ENCODE results near the gene CUL2. TPM values are rescaled to one million over a fixed set of nuclear protein-coding genes. Genes with fewer than 3 reads are reported as not detected.

The CUL2 gene
- total and polyA plus RNA-seq, 2 of the 4 experiments (the other 2 are of a cell fraction): 18.9 to 36.6 TPM

DNA sequence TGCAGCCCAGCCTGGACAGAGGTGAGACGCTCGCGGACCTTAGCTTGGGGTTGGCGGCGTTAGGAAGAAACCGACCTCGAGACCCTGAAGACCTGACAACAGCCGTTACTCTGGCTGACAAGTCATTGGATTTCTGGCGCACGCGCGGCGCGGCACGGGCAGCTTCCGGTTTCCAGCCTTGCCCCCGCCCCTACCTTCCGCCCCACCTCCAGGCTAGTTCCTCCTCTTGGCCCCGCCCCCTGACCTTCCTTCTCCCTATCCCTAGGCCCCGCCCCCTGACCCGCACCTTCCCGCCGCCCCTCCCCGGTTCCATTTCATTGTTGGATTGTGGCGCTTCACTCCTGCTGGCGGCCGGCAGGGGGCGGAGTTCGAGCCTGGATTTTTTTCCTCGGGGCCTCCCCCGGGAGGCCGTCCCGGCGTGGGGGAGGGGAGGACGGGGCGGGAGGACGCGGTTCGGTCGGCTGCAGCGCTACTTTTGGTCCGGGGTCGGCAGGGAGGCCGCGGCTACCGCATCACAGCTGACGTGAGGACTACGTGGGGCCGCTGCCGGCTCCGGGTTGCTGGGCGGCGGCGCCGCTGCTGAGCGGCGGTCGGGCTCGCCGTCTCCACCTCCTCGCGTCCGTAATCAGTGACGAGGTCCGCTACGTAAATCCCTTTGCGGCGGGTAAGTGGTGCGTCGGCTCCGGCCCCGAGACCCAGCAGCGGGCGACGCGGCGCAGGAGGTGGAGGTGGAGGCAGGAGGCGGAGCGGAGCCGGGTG is 36.6 kb upstream of the CUL2 start, which contains the start of gene CREM (continued):
- TF ChIP-seq, protein P1, sequence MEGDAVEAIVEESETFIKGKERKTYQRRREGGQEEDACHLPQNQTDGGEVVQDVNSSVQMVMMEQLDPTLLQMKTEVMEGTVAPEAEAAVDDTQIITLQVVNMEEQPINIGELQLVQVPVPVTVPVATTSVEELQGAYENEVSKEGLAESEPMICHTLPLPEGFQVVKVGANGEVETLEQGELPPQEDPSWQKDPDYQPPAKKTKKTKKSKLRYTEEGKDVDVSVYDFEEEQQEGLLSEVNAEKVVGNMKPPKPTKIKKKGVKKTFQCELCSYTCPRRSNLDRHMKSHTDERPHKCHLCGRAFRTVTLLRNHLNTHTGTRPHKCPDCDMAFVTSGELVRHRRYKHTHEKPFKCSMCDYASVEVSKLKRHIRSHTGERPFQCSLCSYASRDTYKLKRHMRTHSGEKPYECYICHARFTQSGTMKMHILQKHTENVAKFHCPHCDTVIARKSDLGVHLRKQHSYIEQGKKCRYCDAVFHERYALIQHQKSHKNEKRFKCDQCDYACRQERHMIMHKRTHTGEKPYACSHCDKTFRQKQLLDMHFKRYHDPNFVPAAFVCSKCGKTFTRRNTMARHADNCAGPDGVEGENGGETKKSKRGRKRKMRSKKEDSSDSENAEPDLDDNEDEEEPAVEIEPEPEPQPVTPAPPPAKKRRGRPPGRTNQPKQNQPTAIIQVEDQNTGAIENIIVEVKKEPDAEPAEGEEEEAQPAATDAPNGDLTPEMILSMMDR (conservative IDR thresholded peaks at IDR 0.05; ENCODE audit: low read depth, low read length): peak; percentile 78
- peak; percentile 58 for TF ChIP-seq SMC3 (IDR thresholded peaks at IDR 0.05; ENCODE audit: low read depth, low read length)
- TF ChIP-seq, protein P2, sequence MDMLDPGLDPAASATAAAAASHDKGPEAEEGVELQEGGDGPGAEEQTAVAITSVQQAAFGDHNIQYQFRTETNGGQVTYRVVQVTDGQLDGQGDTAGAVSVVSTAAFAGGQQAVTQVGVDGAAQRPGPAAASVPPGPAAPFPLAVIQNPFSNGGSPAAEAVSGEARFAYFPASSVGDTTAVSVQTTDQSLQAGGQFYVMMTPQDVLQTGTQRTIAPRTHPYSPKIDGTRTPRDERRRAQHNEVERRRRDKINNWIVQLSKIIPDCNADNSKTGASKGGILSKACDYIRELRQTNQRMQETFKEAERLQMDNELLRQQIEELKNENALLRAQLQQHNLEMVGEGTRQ (IDR thresholded peaks at IDR 0.05; ENCODE audit: low read depth, low read length): no peak

Measured in IMR-90 (cell line).